NT2/D1 (cell line): Measurements from ENCODE around the gene C1orf21.

ENCODE experiments used
- SUZ12 ChIP-seq: IDR thresholded peaks from 2 replicates; pipeline ENCODE4 v1.6.1; 2011; ENCODE audit not compliant: insufficient read length, insufficient read depth; ENCODE audit errors: extremely low read depth
- YY1 ChIP-seq: IDR thresholded peaks from 2 replicates; pipeline ENCODE4 v1.6.1; 2011; ENCODE audit not compliant: insufficient read length, insufficient read depth
- ZNF274 ChIP-seq: IDR thresholded peaks from 2 replicates; pipeline ENCODE4 v1.6.1; 2011; ENCODE audit warnings: mild to moderate bottlenecking, low read depth, low read length

GRCh38 chr1:184567009-184567408 is 180.2 kb downstream of the C1orf21 start:
- TF ChIP-seq SUZ12 (no peak), ZNF274 (no peak), YY1 (no peak)
